Large intestine (tissue), 3 donors: Measurements from ENCODE around the gene PHF11. TPM values are rescaled to one million over a fixed set of nuclear protein-coding genes. Genes with fewer than 3 reads are reported as not detected.

Source experiments
- DNase-seq, 2 donors: peaks; one replicate each; pipeline versions ENCODE4 v3.0.0 to v3.0.0-alpha.2; 2013
- H3K27ac ChIP-seq: one replicate; pipeline ENCODE4 v1.5.1; 2013; ENCODE audit warnings: low read length
- H3K27me3 ChIP-seq: 2 replicates; pipeline ENCODE4 v1.6.1; 2013; ENCODE audit warnings: low read length; ENCODE audit not compliant: control insufficient read depth, insufficient read depth
- H3K36me3 ChIP-seq: 2 replicates; pipeline ENCODE4 v1.6.1; 2013; ENCODE audit warnings: low read length; ENCODE audit not compliant: control insufficient read depth, insufficient read depth
- H3K4me1 ChIP-seq: one replicate; pipeline ENCODE4 v1.6.1; 2013; ENCODE audit warnings: low read length; ENCODE audit not compliant: control insufficient read depth, insufficient read depth
- H3K4me3 ChIP-seq: one replicate; pipeline ENCODE4 v1.5.1; 2013; ENCODE audit warnings: low read length
- H3K9me3 ChIP-seq: one replicate; pipeline ENCODE4 v1.6.1; 2013; ENCODE audit warnings: mild to moderate bottlenecking, low read depth, low read length, moderate library complexity; ENCODE audit not compliant: control insufficient read depth
- WGBS: methylation state at CpG from one replicate; pipeline ENCODE4 v1.1.5; 2013; ENCODE audit warnings: low lambda C conversion rate; ENCODE audit not compliant: insufficient coverage; 5-methylcytosine and 5-hydroxymethylcytosine counted together
- polyA plus RNA-seq: library from polyadenylated mRNA; unstranded; fragments of 120-200 nt; gene quantifications from one replicate; pipeline ENCODE4 v1.2.1, GENCODE V29; 2013

Gene PHF11
- polyA plus RNA-seq, 1 donor = 47.3 TPM

- Histone ChIP-seq H3K27ac (no peak overlapping the region), H3K27me3 (no peaks in the 10 kb centered on the region), H3K36me3 (peaks cover 3% of the 10 kb centered on the region), H3K9me3 (no peaks in the 10 kb centered on the region), H3K4me1 (no peaks in the 10 kb centered on the region), H3K4me3 (no peak overlapping the region)
- 100% methylated on average over 1 of the region's 5 CpGs for whole genome bisulfite sequencing
- DNase-seq = no peak
These were observed 1.5 kb downstream of the PHF11 start for GRCh38 chr13:49497272-49497671.

DNA sequence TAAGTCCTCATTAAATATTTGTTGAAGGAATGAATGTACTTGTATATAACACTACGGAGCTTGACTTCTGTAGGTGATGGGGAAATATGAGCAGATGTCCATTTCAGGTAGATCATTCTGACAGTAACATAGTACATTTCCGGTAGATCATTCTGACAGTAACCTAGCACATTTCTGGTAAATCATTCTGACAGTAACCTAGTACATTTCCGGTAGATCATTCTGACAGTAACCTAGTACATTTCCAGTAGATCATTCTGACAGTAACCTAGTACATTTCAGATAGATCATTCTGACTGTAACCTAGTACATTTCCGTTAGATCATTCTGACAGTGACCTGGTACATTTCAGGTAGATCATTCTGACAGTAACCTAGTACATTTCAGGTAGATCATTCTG, 2.5 kb downstream of the PHF11 start:
- Histone ChIP-seq H3K4me3 (no peak overlapping the region), H3K9me3 (no peaks in the 10 kb centered on the region), H3K4me1 (no peaks in the 10 kb centered on the region), H3K27ac (no peak overlapping the region), H3K36me3 (peaks cover 6% of the 10 kb centered on the region), H3K27me3 (no peaks in the 10 kb centered on the region)
- no peak for DNase-seq
- 100% methylated on average over 2 of the region's 4 CpGs for WGBS

DNA sequence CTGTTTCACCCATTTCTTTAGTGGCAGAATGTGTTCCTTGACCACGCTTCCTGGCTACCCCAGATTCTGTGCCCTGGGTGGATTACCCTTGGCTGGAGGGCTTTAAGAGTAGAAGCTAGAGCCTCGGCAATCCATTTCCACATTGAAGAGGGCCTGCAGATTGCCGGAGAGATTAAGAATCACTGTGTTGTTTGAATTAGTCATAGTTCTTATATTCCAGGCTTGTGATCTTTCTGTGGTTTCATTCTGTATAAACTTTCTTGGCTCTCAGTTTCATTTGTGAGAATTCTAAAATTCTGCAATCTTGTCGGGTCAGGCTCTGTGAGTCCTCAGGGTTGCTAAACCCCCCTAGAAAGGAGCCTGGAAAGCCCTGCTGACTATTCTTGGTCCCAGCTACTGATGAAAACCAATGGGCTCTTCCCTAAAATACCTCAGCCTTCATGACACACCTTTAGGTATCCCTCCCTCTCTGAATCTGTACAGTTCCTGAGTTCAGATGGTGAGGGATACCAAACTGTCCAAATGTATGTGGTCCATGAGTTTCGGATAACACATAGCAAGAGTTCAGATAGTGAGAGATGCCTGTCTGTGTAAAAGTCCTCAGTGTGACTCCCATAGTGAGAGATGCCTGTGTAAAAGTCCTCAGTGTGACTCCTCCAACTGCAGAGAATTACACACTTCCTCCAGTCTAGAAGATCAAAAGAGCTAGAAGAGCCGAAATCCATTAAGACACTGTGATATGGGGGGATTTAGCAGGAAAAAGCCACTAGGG, 4.3 kb downstream of the PHF11 start:
- Histone ChIP-seq H3K27me3 (no peaks in the 10 kb centered on the region), H3K9me3 (no peaks in the 10 kb centered on the region), H3K4me3 (no peak overlapping the region), H3K4me1 (no peaks in the 10 kb centered on the region), H3K36me3 (peaks cover 9% of the 10 kb centered on the region), H3K27ac (no peak overlapping the region)
- DNase-seq = no peak
- WGBS = 100% methylated on average over 1 of the region's 6 CpGs

- no peaks in the 10 kb centered on the region for H3K9me3 ChIP-seq
- no peaks in the 10 kb centered on the region for H3K27me3 ChIP-seq
- WGBS = 65% methylated on average over 2 of the region's 9 CpGs
- no peak overlapping the region for H3K4me3 ChIP-seq
- H3K27ac ChIP-seq = no peak overlapping the region
- H3K36me3 ChIP-seq = peaks cover 9% of the 10 kb centered on the region
- no peak for DNase-seq
- no peaks in the 10 kb centered on the region for H3K4me1 ChIP-seq
These were observed 7.2 kb downstream of the PHF11 start for GRCh38 chr13:49502954-49503353.

GRCh38 chr13:49503951-49504350, 8.2 kb downstream of the PHF11 start:
- no peak for DNase-seq

DNA sequence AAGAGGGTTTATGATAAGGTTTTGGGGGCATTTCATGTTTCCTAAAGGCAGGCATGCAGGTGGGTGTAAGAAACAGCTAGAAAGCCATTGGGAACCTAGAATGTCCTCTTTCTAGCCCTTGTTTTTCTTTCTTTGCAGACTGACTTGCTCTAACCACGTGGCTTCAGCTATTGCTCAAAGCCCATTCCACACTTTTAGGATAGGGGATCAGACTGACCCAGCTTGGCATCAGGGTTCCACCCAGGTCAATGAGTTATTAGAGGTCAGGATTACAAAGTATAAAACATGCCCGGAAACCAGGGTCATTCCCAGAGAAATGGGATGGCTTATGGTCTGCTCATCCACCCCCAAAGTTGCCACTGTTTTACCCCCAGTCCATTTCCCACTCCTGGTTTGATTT, 16.8 kb downstream of the PHF11 start:
- Histone ChIP-seq H3K4me1 (no peaks in the 10 kb centered on the region), H3K4me3 (no peak overlapping the region), H3K27ac (no peak overlapping the region), H3K36me3 (peaks cover 35% of the 10 kb centered on the region), H3K27me3 (no peaks in the 10 kb centered on the region), H3K9me3 (no peaks in the 10 kb centered on the region)
- WGBS = 100% methylated on average over 1 of the region's 2 CpGs
- DNase-seq = no peak

More at GRCh38 chr13:49503951-49504350, 8.2 kb downstream of the PHF11 start:
- no CpG with 5 or more reads among the region's 3 CpGs for WGBS
- Histone ChIP-seq H3K4me3 (no peak overlapping the region), H3K27me3 (no peaks in the 10 kb centered on the region), H3K9me3 (no peaks in the 10 kb centered on the region), H3K27ac (no peak overlapping the region), H3K36me3 (peaks cover 6% of the 10 kb centered on the region), H3K4me1 (no peaks in the 10 kb centered on the region)

DNA sequence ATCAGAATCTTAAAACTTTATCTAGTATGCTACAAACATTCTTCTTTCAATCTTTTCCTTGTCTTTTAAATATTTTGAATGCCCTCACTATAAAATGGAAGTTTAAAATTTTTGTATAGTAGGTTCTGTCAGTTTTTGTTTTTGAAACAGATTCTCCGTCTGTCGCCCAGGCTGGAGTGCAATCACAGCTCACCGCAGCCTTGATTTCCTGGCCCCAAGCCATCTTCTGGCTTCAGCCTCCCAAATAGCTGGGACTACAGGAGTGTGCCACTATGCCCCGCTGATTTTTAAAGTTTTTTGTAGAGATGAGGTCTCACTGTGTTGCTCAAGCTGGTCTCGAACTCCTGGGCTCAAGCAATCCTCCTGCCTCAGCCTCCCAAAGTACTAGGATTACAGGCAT, 20.7 kb downstream of the PHF11 start:
- H3K36me3 ChIP-seq = peaks cover 40% of the 10 kb centered on the region
- no peaks in the 10 kb centered on the region for H3K9me3 ChIP-seq
- no peaks in the 10 kb centered on the region for H3K4me1 ChIP-seq
- no CpG with 5 or more reads among the region's 5 CpGs for WGBS
- no peak for DNase-seq
- H3K4me3 ChIP-seq = no peak overlapping the region
- H3K27me3 ChIP-seq = no peaks in the 10 kb centered on the region
- no peak overlapping the region for H3K27ac ChIP-seq

- Histone ChIP-seq H3K4me1 (no peaks in the 10 kb centered on the region), H3K36me3 (peaks cover 44% of the 10 kb centered on the region), H3K9me3 (no peaks in the 10 kb centered on the region), H3K27ac (no peak overlapping the region), H3K27me3 (no peaks in the 10 kb centered on the region), H3K4me3 (no peak overlapping the region)
- 86% methylated on average over 1 of the region's 6 CpGs for WGBS
- DNase-seq = no peak
These were observed 21.7 kb downstream of the PHF11 start for GRCh38 chr13:49517461-49517860.

GRCh38 chr13:49521224-49521623, 25.5 kb downstream of the PHF11 start:
- no peak for DNase-seq
- peaks cover 21% of the 10 kb centered on the region for H3K36me3 ChIP-seq
- no peaks in the 10 kb centered on the region for H3K27me3 ChIP-seq
- no peak overlapping the region for H3K4me3 ChIP-seq
- no peak overlapping the region for H3K27ac ChIP-seq
- no peaks in the 10 kb centered on the region for H3K9me3 ChIP-seq
- no peaks in the 10 kb centered on the region for H3K4me1 ChIP-seq
- WGBS = 100% methylated on average over 1 of the region's 4 CpGs

DNA sequence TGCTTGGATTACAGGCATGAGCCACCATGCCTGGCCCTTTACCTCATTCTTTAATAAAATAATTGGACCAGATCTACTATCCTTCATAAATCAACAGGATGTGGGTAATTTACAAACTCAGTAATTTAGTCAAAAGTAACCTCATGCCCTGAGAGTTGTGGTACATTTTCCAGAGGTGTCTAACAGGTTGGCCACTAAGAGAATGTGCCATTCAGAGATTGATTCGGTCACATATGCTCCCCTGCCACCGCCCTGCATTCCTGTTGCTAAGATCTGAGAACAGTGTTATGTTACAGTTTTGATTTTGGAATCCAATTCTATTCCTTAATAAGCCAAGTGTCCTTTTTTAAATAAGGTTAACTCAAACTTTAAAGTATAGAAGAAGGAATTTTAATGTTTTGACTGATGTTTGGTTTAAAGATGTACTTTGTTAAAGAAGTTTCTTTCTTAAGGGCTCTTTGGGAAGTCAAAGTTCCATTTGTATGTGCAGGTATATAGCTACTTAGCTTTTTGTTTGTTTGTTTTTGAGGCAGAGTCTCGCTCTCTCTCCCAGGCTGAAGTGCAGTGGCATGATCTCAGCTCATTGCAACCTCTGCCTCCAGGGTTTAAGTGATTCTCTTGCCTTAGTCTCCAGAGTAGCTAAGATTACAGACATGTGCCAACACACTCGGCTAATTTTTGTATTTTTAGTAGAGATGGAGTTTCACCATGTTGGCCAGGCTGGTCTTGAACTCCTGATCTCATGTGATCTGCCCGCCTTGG, 29.2 kb downstream of the PHF11 start:
- Histone ChIP-seq H3K9me3 (no peaks in the 10 kb centered on the region), H3K27me3 (no peaks in the 10 kb centered on the region), H3K36me3 (peaks cover 22% of the 10 kb centered on the region), H3K4me3 (no peak overlapping the region), H3K27ac (no peak overlapping the region), H3K4me1 (no peaks in the 10 kb centered on the region)
- no peak for DNase-seq
- no CpG with 5 or more reads among the region's 5 CpGs for WGBS
